ENCODE results near the gene ZNF580.
A peak's percentile ranks its signal among the peaks of the same experiment; 100 is the strongest.

ZNF580 gene

DNA sequence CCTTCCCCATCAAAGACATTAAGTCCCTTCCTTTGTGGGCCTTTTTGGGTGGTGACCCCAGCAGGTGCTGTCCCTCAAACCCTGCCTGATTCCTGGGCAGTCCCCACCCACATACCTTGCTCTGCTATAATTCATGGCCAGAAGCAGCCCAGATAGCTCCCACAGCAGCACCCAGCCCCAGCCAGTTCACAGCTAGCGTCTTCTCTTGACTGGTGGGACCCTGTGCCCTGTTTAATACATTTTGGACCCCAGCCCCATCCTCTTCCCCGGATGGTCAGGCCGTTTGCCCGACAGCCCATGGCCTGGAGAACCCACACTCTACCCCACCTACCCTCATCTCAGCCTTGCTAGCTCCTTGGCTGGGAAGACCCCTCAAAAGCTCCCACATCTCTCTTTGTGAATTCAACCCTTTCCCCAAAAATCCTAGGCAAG is 9.3 kb downstream of the ZNF580 start:
- H3K4me1 ChIP-seq (ENCODE audit: control insufficient read depth, insufficient read depth, low read length), result peaks cover 19% of the 10 kb centered on the region
- H3K9me3 ChIP-seq (ENCODE audit: control insufficient read depth, low read length), result no peaks in the 10 kb centered on the region
- DNase-seq (ENCODE audit: low read depth), result no peak
- no peak overlapping the region for H3K9ac ChIP-seq (ENCODE audit: low read length)
- peaks cover 10% of the 10 kb centered on the region for H3K36me3 ChIP-seq (ENCODE audit: control insufficient read depth, insufficient read depth, low read length, severe bottlenecking)
- no peaks in the 10 kb centered on the region for H3K27me3 ChIP-seq (replicated peaks; ENCODE audit: control insufficient read depth, insufficient read depth, low read length)
- no peak overlapping the region for H3K4me3 ChIP-seq (ENCODE audit: low read length)

DNA sequence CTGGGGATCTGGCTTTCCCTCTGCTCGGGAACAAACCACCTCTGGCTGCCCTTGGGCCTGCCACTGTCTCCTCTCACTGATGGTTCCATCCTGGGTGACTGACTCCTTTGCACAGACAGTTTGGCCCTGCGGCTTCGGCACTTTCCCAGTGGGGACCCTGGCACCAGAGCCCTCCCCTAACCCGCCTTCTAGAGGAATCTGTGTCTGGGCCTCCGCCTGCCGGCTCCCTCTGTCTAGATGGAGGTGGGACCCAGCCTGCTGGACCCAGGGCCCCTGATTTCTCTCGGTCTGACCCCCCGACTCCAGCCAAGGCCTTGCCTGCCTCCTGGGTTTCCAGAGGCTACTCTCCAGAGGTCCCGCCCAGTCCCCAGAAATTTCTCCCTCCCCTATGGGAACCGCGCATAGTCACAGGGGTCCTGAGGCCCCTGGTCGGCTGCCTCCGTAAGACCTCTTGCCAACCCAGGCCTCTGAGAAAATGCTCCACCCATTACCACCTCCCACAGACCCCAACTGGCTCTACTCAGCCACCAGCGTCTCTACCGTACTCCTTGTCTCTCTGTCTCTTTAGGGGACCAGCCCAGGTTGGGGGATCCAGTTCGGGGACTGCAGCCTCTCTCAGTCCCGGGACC is 9.9 kb downstream of the ZNF580 start:
- Histone ChIP-seq H3K4me1 (ENCODE audit: control insufficient read depth, insufficient read depth, low read length) (peaks cover 19% of the 10 kb centered on the region), H3K9ac (ENCODE audit: low read length) (no peak overlapping the region), H3K27me3 (replicated peaks; ENCODE audit: control insufficient read depth, insufficient read depth, low read length) (no peaks in the 10 kb centered on the region), H3K36me3 (ENCODE audit: control insufficient read depth, insufficient read depth, low read length, severe bottlenecking) (peaks cover 4% of the 10 kb centered on the region), H3K4me3 (ENCODE audit: low read length) (no peak overlapping the region), H3K9me3 (ENCODE audit: control insufficient read depth, low read length) (no peaks in the 10 kb centered on the region)
- DNase-seq (ENCODE audit: low read depth), result no peak

DNA sequence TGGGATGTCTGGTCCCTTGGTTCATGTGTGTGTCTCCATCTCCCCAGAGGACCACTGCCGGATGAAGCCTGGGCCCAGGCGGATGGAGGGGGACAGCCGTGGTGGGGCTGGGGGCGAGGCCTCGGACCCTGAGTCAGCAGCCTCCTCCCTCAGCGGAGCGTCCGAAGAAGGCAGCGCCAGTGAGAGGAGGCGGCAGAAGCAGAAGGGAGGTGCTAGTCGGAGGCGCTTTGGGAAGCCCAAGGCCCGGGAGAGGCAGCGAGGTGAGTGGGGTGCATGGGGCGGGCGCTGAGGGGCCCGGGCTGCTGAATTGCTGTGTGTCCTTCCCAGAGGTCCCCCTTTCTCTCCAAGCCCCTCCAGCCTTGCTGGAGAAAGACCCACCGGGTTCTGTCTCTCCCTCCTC is 10.4 kb downstream of the ZNF580 start:
- no peak for DNase-seq (ENCODE audit: low read depth)
- no peak overlapping the region for H3K9ac ChIP-seq (ENCODE audit: low read length)
- H3K9me3 ChIP-seq (ENCODE audit: control insufficient read depth, low read length), result no peaks in the 10 kb centered on the region
- no peak overlapping the region for H3K4me3 ChIP-seq (ENCODE audit: low read length)
- H3K4me1 ChIP-seq (ENCODE audit: control insufficient read depth, insufficient read depth, low read length), result peaks cover 24% of the 10 kb centered on the region
- H3K36me3 ChIP-seq (ENCODE audit: control insufficient read depth, insufficient read depth, low read length, severe bottlenecking), result peaks cover 4% of the 10 kb centered on the region
- H3K27me3 ChIP-seq (replicated peaks; ENCODE audit: control insufficient read depth, insufficient read depth, low read length), result no peaks in the 10 kb centered on the region

DNA sequence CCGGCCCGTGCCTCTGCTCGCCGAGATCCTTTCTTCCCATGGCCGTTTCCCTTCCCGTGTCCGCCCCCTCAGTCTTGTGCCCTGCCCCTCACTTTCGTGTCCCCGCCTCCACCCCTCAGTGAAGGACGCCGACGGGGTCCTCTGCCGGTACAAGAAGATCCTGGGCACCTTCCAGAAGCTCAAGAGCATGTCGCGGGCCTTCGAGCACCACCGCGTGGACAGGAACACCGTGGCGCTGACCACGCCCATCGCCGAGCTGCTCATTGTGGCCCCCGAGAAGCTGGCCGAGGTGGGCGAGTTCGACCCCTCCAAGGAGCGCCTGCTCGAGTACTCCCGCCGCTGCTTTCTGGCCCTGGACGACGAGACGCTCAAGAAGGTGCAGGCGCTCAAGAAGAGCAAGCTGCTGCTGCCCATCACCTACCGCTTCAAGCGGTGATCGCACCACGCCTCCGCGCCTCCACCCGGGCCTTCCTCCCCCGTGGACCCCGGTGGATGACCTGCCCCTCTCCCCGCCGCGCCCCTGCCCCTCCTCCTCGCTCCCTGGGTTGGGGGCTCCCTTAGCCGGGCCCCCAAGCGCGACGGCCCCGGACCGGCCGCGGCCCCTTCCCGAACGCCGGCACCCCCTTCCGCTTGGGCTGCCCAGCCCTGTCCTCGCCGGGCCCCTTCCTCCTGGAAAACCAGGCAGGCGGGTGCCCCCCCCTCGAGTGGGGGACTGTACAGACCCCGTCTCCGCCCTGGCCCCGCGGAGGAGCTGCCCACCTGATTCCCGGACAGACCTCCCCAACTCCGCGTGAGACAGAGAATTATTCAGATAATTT is 11.7 kb downstream of the ZNF580 start:
- H3K36me3 ChIP-seq (ENCODE audit: control insufficient read depth, insufficient read depth, low read length, severe bottlenecking), result peaks cover 4% of the 10 kb centered on the region
- no peak for DNase-seq (ENCODE audit: low read depth)
- H3K4me3 ChIP-seq (ENCODE audit: low read length), result no peak overlapping the region

DNA sequence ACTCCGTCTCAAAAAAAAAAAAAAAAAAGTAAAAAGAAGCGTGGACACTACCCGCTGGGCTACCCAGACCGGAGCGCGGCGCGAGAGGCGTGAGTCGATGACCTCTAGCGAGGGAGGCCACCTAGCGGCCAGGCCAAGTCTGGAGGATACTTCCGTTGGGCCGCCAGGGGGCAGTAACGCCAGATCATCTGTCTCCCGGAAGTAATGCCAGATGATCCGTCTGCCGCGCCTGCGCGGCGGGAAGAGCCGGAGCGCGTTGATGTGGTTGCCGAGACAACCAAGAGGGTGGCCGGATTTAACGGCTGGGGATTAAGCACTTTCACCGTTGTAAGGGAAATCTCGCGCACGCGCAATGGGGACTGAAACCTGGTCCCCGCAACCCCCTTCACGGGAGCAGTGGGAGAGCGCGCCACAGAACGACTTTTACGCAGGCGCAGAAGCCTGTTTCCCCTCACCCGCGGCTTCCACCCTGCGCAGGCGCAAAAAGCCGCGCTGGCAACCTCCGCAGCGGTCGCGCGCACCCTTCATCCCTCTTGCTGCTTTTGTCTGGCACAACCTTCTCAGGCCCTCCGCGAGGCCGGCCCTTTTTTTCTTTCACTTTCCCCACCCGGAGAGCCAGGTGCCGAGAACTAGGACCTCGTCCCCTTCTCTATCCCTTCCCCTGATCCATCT is 13.0 kb downstream of the ZNF580 start:
- peak; percentile 99 for DNase-seq (ENCODE audit: low read depth)
- H3K27me3 ChIP-seq (replicated peaks; ENCODE audit: control insufficient read depth, insufficient read depth, low read length), result no peaks in the 10 kb centered on the region
- H3K4me1 ChIP-seq (ENCODE audit: control insufficient read depth, insufficient read depth, low read length), result peaks cover 37% of the 10 kb centered on the region
- H3K4me3 ChIP-seq (ENCODE audit: low read length), result peak overlapping the region; percentile 94
- H3K9me3 ChIP-seq (ENCODE audit: control insufficient read depth, low read length), result no peaks in the 10 kb centered on the region
- H3K36me3 ChIP-seq (ENCODE audit: control insufficient read depth, insufficient read depth, low read length, severe bottlenecking), result peaks cover 4% of the 10 kb centered on the region
- H3K9ac ChIP-seq (ENCODE audit: low read length), result peak overlapping the region; percentile 100

More for the DNA sequence above, 11.7 kb downstream of the ZNF580 start:
- no peaks in the 10 kb centered on the region for H3K27me3 ChIP-seq (replicated peaks; ENCODE audit: control insufficient read depth, insufficient read depth, low read length)
- peaks cover 31% of the 10 kb centered on the region for H3K4me1 ChIP-seq (ENCODE audit: control insufficient read depth, insufficient read depth, low read length)
- H3K9ac ChIP-seq (ENCODE audit: low read length), result no peak overlapping the region
- no peaks in the 10 kb centered on the region for H3K9me3 ChIP-seq (ENCODE audit: control insufficient read depth, low read length)

DNA sequence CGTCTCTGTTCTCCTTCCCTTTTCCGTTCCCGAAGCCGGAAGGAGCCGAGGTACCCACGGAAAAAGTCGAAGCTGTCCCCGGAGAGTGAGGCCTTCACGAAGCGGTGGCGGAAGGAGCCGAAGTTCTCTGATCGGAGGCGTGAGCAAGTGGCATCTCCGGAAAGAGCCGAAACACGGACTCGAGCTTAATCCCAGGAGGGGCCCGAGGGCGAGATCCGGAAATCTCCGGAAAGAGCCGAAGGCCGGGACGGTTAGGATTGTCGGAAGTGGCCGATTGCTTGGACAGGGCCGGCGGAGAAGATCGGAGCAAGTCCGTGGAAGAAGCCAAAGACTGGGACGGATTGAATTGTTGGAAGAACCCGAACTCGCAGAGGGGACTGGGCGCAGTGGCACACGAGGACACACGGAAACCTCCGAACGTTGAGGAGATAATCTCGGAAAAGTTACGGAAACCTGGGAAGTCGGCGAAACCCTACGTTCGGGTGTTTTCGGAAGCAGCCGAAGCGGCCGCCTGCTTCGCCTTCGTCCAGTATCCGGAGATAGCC is 13.6 kb downstream of the ZNF580 start:
- H3K4me3 ChIP-seq (ENCODE audit: low read length), result peak overlapping the region; percentile 94
- no peaks in the 10 kb centered on the region for H3K9me3 ChIP-seq (ENCODE audit: control insufficient read depth, low read length)
- peak overlapping the region; percentile 100 for H3K9ac ChIP-seq (ENCODE audit: low read length)
- peaks cover 34% of the 10 kb centered on the region for H3K4me1 ChIP-seq (ENCODE audit: control insufficient read depth, insufficient read depth, low read length)
- peak; percentile 100 for DNase-seq (ENCODE audit: low read depth)
- H3K36me3 ChIP-seq (ENCODE audit: control insufficient read depth, insufficient read depth, low read length, severe bottlenecking), result peaks cover 4% of the 10 kb centered on the region
- no peaks in the 10 kb centered on the region for H3K27me3 ChIP-seq (replicated peaks; ENCODE audit: control insufficient read depth, insufficient read depth, low read length)

DNA sequence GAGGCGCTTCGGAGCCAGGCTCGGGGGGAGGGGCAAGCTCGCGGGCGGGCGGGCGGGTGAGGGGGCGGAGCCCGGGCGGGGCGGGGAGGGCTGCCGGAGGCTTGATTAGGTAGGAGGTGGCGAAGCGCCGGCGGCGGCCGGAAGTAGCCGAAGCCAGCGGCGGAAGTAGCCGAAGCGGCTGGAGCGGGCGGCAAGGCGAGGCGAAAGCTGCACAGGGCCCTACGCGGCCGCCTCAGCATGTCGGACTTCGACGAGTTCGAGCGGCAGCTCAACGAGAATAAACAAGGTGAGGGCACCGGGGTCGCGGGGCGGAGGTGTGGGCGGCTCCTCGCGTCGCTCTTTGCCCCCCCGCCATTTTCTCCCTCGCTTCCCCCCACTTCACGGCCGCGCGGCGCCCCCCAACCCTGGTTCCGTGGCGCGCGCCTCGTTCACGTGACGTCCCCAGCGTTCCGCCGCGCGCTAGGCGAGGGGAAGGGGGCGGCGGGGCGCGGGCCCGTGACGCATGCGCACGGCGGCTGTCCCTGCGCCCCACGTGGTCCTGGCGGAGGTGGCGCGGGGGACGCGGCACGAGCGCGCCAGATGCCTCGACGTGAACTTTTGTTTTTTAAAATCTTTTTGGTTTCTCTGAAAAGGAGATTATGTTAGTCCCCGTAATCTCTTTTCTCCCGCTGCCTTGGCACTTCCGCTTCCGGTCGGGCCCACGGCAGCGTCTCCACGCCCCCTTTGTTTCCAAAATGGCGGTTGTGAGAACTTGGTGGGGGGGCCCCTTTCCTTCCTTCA is 14.3 kb downstream of the ZNF580 start, which contains the start of gene U2AF2:
Gene U2AF2 (plus strand): TSS at position 168 of the 780 bp plus-strand sequence. CDS start 70 bp downstream, at position 238.
- Histone ChIP-seq H3K4me1 (ENCODE audit: control insufficient read depth, insufficient read depth, low read length) (peaks cover 33% of the 10 kb centered on the region), H3K9me3 (ENCODE audit: control insufficient read depth, low read length) (no peaks in the 10 kb centered on the region), H3K27me3 (replicated peaks; ENCODE audit: control insufficient read depth, insufficient read depth, low read length) (no peaks in the 10 kb centered on the region), H3K9ac (ENCODE audit: low read length) (peak within 1 kb of the TSS; percentile 100), H3K4me3 (ENCODE audit: low read length) (peak within 1 kb of the TSS; percentile 94), H3K36me3 (ENCODE audit: control insufficient read depth, insufficient read depth, low read length, severe bottlenecking) (peaks cover 4% of the 10 kb centered on the region)
- DNase-seq (ENCODE audit: low read depth), result peak; percentile 98

DNA sequence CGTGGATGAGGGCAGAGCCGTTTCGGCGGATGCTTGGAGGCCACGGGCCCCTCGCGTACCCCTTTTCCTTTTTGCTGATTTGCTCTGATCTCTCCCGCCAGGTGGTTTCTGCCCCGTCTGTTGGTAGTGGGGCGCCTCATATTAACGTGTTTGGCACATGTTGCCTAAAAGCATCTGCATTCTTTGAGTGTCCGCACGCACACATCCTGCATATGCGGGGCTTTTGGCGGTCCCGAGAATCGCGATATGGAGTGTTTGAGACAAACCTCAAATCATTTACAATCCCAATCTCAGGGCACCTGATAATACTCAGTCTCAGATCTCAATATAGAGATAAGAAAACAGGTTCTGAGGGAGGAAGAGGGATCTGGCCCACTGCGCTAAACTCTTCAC is 14.8 kb downstream of the ZNF580 start:
- peaks cover 33% of the 10 kb centered on the region for H3K4me1 ChIP-seq (ENCODE audit: control insufficient read depth, insufficient read depth, low read length)
- H3K36me3 ChIP-seq (ENCODE audit: control insufficient read depth, insufficient read depth, low read length, severe bottlenecking), result peaks cover 9% of the 10 kb centered on the region
- DNase-seq (ENCODE audit: low read depth), result no peak

DNA sequence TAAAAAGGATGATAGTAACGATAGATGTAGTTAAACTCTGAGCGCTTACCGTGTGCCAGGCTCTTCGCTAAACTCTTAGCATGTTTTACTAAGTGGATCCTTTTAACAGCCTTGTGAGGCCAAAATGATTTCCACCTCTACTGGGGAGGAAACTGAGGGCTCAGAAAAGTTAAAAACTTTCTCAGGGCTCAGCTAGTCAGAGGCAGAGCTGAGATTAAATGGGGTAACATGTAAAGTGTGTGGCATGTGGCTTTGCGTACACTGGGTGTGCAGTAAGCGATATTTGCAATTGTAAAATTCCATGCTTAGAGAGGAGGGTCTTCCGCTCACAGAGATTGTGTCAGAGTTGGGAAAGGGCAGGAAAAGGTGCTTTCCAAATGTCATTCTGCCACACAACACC is 15.8 kb downstream of the ZNF580 start:
- H3K36me3 ChIP-seq (ENCODE audit: control insufficient read depth, insufficient read depth, low read length, severe bottlenecking), result peaks cover 19% of the 10 kb centered on the region
- H3K9ac ChIP-seq (ENCODE audit: low read length), result peak overlapping the region; percentile 100
- H3K27me3 ChIP-seq (replicated peaks; ENCODE audit: control insufficient read depth, insufficient read depth, low read length), result no peaks in the 10 kb centered on the region
- peak overlapping the region; percentile 89 for H3K4me3 ChIP-seq (ENCODE audit: low read length)
- no peak for DNase-seq (ENCODE audit: low read depth)
- H3K4me1 ChIP-seq (ENCODE audit: control insufficient read depth, insufficient read depth, low read length), result peaks cover 33% of the 10 kb centered on the region
- no peaks in the 10 kb centered on the region for H3K9me3 ChIP-seq (ENCODE audit: control insufficient read depth, low read length)

More for the DNA sequence above, 14.8 kb downstream of the ZNF580 start:
- Histone ChIP-seq H3K4me3 (ENCODE audit: low read length) (peak overlapping the region; percentile 89), H3K9me3 (ENCODE audit: control insufficient read depth, low read length) (no peaks in the 10 kb centered on the region), H3K27me3 (replicated peaks; ENCODE audit: control insufficient read depth, insufficient read depth, low read length) (no peaks in the 10 kb centered on the region), H3K9ac (ENCODE audit: low read length) (peak overlapping the region; percentile 100)

DNA sequence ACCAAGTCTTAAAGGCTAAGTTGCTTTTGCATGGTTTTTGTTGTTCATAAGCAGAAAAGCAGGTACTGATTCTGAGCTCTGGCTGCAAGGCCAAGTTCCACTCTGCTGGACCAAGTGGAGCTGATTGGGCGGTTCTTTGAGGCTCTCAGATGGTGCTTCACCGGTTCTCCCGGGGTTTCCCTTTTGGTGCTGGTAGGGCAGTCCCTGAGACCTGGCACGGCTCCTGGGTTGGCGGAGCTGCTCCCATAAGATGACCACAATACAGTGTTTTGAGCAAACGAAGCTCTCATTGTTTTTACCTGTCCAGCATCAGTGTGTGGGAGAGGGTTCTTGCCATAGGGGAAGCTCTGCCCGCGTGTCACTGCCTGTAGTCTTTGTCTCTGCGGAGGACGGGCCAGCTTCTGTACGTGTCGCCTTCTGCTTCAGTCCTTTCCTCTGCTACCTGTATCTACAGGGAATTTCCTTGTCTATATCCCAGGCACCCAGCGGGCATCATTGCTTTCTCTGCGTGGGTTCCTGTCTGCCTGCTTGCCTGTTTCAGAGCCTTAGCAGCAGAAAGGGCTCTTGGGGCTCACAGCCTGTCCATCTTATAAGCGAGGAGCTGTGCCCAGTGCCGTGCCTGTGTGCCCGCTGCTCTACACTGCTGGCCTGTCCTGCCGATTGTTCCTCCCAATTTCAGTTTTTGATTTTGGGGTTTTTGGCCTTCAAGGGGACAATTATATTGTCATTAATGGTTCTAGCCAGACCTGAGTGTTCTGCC is 16.4 kb downstream of the ZNF580 start:
- Histone ChIP-seq H3K4me3 (ENCODE audit: low read length) (peak overlapping the region; percentile 89), H3K4me1 (ENCODE audit: control insufficient read depth, insufficient read depth, low read length) (peaks cover 33% of the 10 kb centered on the region), H3K9ac (ENCODE audit: low read length) (peak overlapping the region; percentile 100), H3K9me3 (ENCODE audit: control insufficient read depth, low read length) (no peaks in the 10 kb centered on the region), H3K36me3 (ENCODE audit: control insufficient read depth, insufficient read depth, low read length, severe bottlenecking) (peaks cover 23% of the 10 kb centered on the region), H3K27me3 (replicated peaks; ENCODE audit: control insufficient read depth, insufficient read depth, low read length) (no peaks in the 10 kb centered on the region)
- no peak for DNase-seq (ENCODE audit: low read depth)

Measured in adipocyte (in vitro differentiated cells).